Measurements from ENCODE around the gene PSMB10.

PSMB10 gene

GRCh38 chr16:67965668-67966548 lies 29.3 kb upstream of the PSMB10 start:
- intact Hi-C loops (cut with DNase I), result no loop called here
- no peak for DNase-seq

- DNase-seq, result no peak
- intact Hi-C loops (cut with DNase I), result no loop called here
Measured at GRCh38 chr16:67964477-67965131, 28.0 kb upstream of the PSMB10 start.

- intact Hi-C loops (cut with DNase I), result no loop called here
- DNase-seq, result peak in 1 of 42 donors; percentile 54
Measured at GRCh38 chr16:67963662-67964321, 27.1 kb upstream of the PSMB10 start.

GRCh38 chr16:67963292-67963661 lies 26.6 kb upstream of the PSMB10 start:
- intact Hi-C loops (cut with DNase I), result no loop called here
- peak in 2 of 42 donors; percentile 22 to 37 for DNase-seq

- intact Hi-C loops (cut with DNase I), result no loop called here
- no peak for DNase-seq
Measured at GRCh38 chr16:67962135-67962534, 25.5 kb upstream of the PSMB10 start.

GRCh38 chr16:67961551-67961957 lies 24.9 kb upstream of the PSMB10 start:
- intact Hi-C loops (cut with DNase I), result no loop called here

GRCh38 chr16:67959536-67960329 lies 23.1 kb upstream of the PSMB10 start:
- intact Hi-C loops (cut with DNase I), result no loop called here
- DNase-seq, result peak in 7 of 42 donors; percentile 10 to 61 (median 44)

More at GRCh38 chr16:67961551-67961957, 24.9 kb upstream of the PSMB10 start:
- no peak for DNase-seq

GRCh38 chr16:67957622-67958021 lies 21.0 kb upstream of the PSMB10 start:
- intact Hi-C loops (cut with DNase I), result no loop called here
- DNase-seq, result no peak

GRCh38 chr16:67954421-67955196 lies 18.0 kb upstream of the PSMB10 start:
- intact Hi-C loops (cut with DNase I), result no loop called here
- DNase-seq, result no peak

GRCh38 chr16:67953641-67954375 lies 17.2 kb upstream of the PSMB10 start:
- intact Hi-C loops (cut with DNase I), result no loop called here
- no peak for DNase-seq

- peak; percentile 86 to 97 (median 93) for DNase-seq
- intact Hi-C loops (cut with DNase I), result no loop called here
Measured at GRCh38 chr16:67951485-67951884, 14.8 kb upstream of the PSMB10 start.

GRCh38 chr16:67950335-67950843 lies 13.7 kb upstream of the PSMB10 start:
- no peak for DNase-seq
- intact Hi-C loops (cut with DNase I), result no loop called here

GRCh38 chr16:67949645-67950044 lies 13.0 kb upstream of the PSMB10 start:
- no peak for DNase-seq
- intact Hi-C loops (cut with DNase I), result no loop called here

GRCh38 chr16:67948015-67948414 lies 11.4 kb upstream of the PSMB10 start:
- intact Hi-C loops (cut with DNase I), result no loop called here
- no peak for DNase-seq

- intact Hi-C loops (cut with DNase I), result no loop called here
- no peak for DNase-seq
Measured at GRCh38 chr16:67946966-67947558, 10.4 kb upstream of the PSMB10 start.

GRCh38 chr16:67946128-67946569 lies 9.5 kb upstream of the PSMB10 start:
- intact Hi-C loops (cut with DNase I), result no loop called here
- no peak for DNase-seq

GRCh38 chr16:67945392-67945933 lies 8.8 kb upstream of the PSMB10 start:
- DNase-seq, result no peak
- intact Hi-C loops (cut with DNase I), result no loop called here

Data from head of caudate nucleus (tissue), 42 donors.